Central memory CD8-positive, alpha-beta T cell (primary cell): ENCODE results near the gene POU3F3.
A peak's percentile ranks its signal among the peaks of the same experiment; 100 is the strongest.

ENCODE experiments used
- ATAC-seq: fragments of 150-1000 bp; cut with Tn5 transposase; replicated peaks from 2 replicates; pipeline ENCODE4 v1.10.0; 2022; ENCODE audit warnings: mild to moderate bottlenecking, moderate FRiP score, moderate number of reproducible peaks; ENCODE audit not compliant: poor library complexity, severe bottlenecking; ENCODE audit errors: extremely low read depth
- DNase-seq, 2 donors: peaks; one replicate each; pipeline ENCODE4 v3.0.0; 2021; ENCODE audit warnings: low spot score in 2 of 2
- H3K27ac Mint-ChIP-seq: one replicate; pipeline ENCODE4 v1.8.0; 2022; ENCODE audit warnings: low read depth, mild to moderate bottlenecking, moderate library complexity, mixed read lengths
- H3K27me3 Mint-ChIP-seq: one replicate; pipeline ENCODE4 v1.8.0; 2022; ENCODE audit warnings: mixed read lengths
- H3K36me3 Mint-ChIP-seq: one replicate; pipeline ENCODE4 v1.8.0; 2022; ENCODE audit warnings: mild to moderate bottlenecking, moderate library complexity, mixed read lengths; ENCODE audit not compliant: insufficient read depth
- H3K4me1 Mint-ChIP-seq: one replicate; pipeline ENCODE4 v1.8.0; 2022; ENCODE audit warnings: mixed read lengths
- H3K4me3 Mint-ChIP-seq: one replicate; pipeline ENCODE4 v1.8.0; 2022; ENCODE audit warnings: mild to moderate bottlenecking, moderate library complexity, mixed read lengths
- H3K9me3 Mint-ChIP-seq: one replicate; pipeline ENCODE4 v1.8.0; 2022; ENCODE audit warnings: mixed read lengths

POU3F3 gene

DNA sequence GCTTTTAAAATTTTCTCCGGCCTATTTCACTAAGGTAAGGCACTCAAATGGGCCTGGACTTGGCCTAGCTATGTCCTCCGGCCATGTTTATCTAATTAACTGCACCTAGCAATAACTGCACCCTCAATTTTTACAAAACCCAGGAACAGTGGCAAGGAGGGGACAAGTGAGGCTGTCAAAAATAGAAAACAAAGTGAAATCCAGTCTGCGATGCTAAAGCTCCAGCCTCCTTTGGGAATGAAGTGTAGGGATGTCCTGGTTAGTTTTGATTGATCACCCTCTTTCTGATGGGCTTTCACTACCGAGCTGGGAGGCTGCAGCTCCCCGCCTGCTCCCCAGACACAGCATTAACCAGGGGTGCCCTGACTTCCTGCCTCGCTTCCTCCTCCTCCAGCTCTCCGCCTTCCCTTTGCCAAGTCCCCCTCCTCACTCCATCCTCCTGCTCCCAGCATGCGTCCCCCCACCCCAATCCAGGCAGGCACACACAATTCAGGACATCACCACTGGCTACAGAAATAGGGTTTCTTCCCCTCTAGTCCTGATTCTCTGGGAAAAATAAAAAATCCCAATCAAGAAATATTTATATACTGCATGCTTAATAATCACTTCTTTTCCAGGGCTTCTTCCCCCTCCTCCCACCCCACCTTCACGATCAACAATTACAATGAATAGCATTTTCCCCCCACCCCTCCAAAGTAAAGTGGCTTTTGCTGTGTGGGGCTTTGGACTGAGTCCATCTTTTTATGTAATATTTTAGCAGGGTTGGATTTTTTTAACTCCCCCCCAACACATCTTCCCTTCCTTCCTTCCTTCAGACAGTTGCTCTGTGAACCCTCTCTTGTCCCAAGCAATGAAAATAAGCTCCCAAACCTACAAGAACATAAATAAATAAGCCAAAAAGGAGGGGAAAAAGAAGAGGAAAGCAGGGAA, 3.3 kb upstream of the POU3F3 start:
- no peaks in the 10 kb centered on the region for H3K9me3 Mint-ChIP-seq
- H3K36me3 Mint-ChIP-seq = peaks cover 10% of the 10 kb centered on the region
- ATAC-seq = no peak
- H3K27me3 Mint-ChIP-seq = peaks cover 94% of the 10 kb centered on the region
- H3K27ac Mint-ChIP-seq = no peak overlapping the region
- peaks cover 29% of the 10 kb centered on the region for H3K4me1 Mint-ChIP-seq
- H3K4me3 Mint-ChIP-seq = no peak overlapping the region
- DNase-seq = no peak

DNA sequence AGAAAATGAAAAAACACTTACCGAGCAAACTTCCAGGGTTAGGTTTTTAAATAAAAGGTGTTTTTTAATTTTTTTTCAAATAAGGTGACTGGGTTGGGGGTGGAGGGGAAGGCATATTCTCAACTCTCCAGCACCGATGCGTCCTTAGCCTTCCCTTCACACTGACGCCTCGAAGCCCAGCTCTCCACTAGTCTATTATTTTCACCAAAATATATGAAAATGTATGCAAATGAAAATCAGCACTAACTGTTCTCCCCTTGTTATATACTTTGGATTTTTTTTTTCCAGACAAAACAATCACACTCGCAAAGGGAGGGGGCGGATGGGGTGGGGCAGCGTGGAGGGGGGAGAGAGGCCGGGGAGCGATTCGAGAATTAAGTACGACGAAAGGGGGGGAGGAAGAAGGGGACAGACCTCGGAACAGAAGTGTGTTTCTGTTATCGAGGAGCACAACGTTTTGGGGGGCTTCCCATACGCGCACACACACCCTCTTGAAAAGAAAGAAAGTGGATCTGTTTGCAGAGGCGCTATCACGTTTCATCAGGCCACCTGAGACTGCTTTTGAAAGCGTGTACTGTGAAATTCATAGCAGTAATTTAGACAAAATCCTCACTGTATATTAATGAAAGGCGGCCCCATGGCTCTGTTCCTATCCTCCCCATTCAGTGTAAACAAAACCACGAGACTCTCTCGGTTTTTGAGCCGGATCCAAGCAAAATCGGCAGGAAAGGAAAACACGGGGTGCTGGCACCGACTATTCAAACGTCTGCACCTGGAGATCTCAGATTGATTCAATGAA, 2.4 kb upstream of the POU3F3 start:
- DNase-seq = no peak
- Mint-ChIP-seq H3K27me3 (peaks cover 86% of the 10 kb centered on the region), H3K4me1 (peaks cover 29% of the 10 kb centered on the region), H3K36me3 (peaks cover 11% of the 10 kb centered on the region), H3K9me3 (no peaks in the 10 kb centered on the region), H3K4me3 (peak overlapping the region; percentile 78), H3K27ac (no peak overlapping the region)
- no peak for ATAC-seq

DNA sequence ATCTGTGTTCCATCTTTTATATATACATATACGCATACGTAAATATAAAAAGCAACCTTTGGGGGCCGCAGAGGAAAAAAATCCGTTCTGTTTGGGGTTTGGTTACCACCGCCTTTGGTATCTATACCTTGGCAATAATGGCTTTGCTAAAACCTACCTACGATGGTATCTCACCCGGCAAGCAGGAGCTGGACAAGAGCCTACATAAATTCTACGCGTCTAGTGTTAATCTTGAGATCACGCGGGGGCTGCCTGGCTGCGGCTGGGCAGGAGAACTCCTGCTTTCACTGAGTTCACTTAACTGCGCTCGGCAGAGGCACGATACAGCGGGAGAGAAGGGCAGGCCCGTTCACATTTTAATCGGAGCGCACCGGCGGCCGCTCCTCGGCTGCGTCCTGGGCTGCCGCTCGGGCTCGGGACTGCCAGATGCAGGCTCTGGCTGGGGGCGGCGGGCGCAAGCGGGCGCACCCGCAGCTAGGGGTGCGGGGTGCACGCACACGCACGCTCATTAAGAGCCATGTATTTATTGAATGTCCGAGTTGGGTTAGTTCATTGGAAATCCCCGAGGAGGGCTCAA, 1.7 kb upstream of the POU3F3 start:
- peaks cover 84% of the 10 kb centered on the region for H3K27me3 Mint-ChIP-seq
- H3K36me3 Mint-ChIP-seq = peaks cover 13% of the 10 kb centered on the region
- peak overlapping the region; percentile 78 for H3K4me3 Mint-ChIP-seq
- H3K4me1 Mint-ChIP-seq = peaks cover 31% of the 10 kb centered on the region
- no peak for DNase-seq
- H3K27ac Mint-ChIP-seq = no peak overlapping the region
- ATAC-seq = no peak
- H3K9me3 Mint-ChIP-seq = no peaks in the 10 kb centered on the region

DNA sequence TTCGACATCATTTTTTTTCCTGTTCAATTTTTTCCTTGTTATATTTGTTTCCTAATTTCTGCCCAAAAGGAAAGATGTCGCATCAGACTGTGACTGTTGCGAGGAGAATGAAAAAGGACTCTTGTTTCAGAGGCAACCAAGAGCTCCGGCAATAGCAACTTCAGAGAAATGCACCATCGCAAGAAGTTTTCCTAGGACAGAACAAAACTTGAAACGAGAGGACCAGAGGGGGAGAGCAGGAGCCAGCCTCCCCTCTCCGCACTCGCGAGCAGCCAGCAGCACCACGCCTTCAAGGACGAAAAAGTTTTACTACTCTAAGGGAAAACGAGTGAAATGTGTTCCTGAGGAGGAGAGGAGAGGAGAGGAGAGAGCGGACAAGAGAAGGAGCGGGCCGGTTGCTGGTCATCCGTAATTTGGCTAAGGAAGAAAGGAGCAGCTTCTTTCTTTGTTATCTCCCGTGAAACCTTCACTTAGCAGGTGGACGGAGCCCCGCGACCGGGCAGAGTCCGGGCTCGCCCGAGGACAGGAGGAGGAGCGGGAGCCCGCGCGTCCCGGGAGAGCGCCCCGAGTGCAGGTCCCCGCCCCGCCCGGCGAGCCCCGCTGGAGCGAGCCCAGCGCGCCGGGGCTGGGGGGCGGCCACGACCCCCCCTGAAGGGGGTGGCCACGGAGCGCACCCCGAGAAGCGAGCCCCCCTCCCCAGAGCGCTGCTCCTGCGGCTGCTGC, 744 bp downstream of the POU3F3 start:
- peaks cover 13% of the 10 kb centered on the region for H3K36me3 Mint-ChIP-seq
- H3K27ac Mint-ChIP-seq = peak overlapping the region; percentile 82
- peaks cover 6% of the 10 kb centered on the region for H3K9me3 Mint-ChIP-seq
- DNase-seq (no peak), ATAC-seq (no peak)
- peak overlapping the region; percentile 78 for H3K4me3 Mint-ChIP-seq
- peaks cover 84% of the 10 kb centered on the region for H3K27me3 Mint-ChIP-seq
- H3K4me1 Mint-ChIP-seq = peaks cover 37% of the 10 kb centered on the region

DNA sequence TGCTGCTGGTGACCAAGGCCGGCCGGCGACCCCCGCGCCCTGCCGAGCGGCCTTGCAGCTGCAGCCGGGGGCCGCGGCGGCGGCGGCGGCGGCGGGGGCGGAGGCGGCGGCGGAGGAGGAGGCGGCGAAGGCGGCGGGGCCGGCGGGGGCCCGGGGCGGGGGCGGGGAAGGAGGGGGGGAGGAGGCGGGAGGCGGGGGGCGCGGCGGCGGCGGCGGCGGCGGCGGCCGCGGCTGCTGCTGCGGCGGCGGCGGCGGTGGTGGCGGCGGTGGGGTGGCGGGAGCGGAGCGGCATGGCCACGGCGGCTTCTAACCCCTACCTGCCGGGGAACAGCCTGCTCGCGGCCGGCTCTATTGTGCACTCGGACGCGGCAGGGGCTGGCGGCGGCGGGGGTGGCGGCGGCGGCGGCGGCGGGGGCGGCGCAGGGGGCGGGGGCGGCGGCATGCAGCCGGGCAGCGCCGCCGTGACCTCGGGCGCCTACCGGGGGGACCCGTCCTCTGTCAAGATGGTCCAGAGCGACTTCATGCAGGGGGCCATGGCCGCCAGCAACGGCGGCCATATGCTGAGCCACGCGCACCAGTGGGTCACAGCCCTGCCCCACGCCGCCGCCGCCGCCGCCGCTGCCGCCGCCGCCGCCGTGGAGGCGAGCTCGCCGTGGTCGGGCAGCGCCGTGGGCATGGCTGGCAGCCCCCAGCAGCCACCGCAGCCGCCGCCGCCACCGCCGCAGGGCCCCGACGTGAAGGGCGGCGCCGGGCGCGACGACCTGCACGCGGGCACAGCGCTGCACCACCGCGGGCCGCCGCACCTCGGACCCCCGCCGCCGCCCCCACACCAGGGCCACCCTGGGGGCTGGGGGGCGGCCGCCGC, 1.5 kb downstream of the POU3F3 start:
- H3K27me3 Mint-ChIP-seq = peaks cover 84% of the 10 kb centered on the region
- peak overlapping the region; percentile 82 for H3K27ac Mint-ChIP-seq
- H3K9me3 Mint-ChIP-seq = peaks cover 6% of the 10 kb centered on the region
- ATAC-seq (no peak), DNase-seq (no peak)
- H3K4me1 Mint-ChIP-seq = peaks cover 37% of the 10 kb centered on the region
- H3K36me3 Mint-ChIP-seq = peaks cover 13% of the 10 kb centered on the region
- no peak overlapping the region for H3K4me3 Mint-ChIP-seq

DNA sequence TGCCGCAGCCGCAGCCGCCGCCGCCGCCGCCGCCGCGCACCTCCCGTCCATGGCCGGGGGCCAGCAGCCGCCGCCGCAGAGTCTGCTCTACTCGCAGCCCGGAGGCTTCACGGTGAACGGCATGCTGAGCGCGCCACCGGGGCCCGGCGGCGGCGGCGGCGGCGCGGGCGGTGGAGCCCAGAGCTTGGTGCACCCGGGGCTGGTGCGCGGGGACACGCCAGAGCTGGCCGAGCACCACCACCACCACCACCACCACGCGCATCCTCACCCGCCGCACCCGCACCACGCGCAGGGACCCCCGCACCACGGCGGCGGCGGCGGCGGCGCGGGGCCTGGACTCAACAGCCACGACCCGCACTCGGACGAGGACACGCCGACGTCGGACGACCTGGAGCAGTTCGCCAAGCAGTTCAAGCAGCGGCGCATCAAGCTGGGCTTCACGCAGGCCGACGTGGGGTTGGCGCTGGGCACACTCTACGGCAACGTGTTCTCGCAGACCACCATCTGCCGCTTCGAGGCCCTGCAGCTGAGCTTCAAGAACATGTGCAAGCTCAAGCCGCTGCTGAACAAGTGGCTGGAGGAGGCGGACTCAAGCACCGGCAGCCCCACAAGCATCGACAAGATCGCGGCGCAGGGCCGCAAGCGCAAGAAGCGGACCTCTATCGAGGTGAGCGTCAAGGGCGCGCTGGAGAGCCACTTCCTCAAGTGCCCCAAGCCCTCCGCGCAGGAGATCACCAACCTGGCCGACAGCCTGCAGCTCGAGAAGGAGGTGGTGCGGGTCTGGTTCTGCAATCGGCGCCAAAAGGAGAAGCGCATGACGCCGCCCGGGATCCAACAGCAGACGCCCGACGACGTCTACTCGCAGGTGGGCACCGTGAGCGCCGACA, 2.4 kb downstream of the POU3F3 start:
- ATAC-seq = peak; percentile 20
- no peak overlapping the region for H3K27ac Mint-ChIP-seq
- peaks cover 83% of the 10 kb centered on the region for H3K27me3 Mint-ChIP-seq
- no peak for DNase-seq
- no peak overlapping the region for H3K4me3 Mint-ChIP-seq
- peaks cover 37% of the 10 kb centered on the region for H3K4me1 Mint-ChIP-seq
- H3K36me3 Mint-ChIP-seq = peaks cover 14% of the 10 kb centered on the region
- H3K9me3 Mint-ChIP-seq = peaks cover 6% of the 10 kb centered on the region

DNA sequence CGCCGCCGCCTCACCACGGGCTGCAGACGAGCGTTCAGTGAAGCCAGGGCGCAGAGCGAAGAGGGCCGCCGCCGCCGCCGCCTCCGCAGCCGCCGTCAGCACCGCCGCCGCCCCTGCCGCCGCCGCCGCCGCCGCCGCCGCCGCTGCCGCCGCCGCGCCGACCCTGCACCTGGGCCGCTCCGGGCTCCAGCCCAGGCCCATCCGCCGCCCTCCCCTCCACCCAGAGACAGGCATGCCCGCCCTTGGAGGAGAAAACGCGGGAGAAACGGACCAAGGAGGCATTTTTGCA, 3.0 kb downstream of the POU3F3 start:
- no peak for DNase-seq
- H3K27ac Mint-ChIP-seq = no peak overlapping the region
- H3K36me3 Mint-ChIP-seq = peaks cover 16% of the 10 kb centered on the region
- peaks cover 6% of the 10 kb centered on the region for H3K9me3 Mint-ChIP-seq
- peaks cover 83% of the 10 kb centered on the region for H3K27me3 Mint-ChIP-seq
- peak; percentile 37 for ATAC-seq
- H3K4me3 Mint-ChIP-seq = peak overlapping the region; percentile 56
- peaks cover 33% of the 10 kb centered on the region for H3K4me1 Mint-ChIP-seq

DNA sequence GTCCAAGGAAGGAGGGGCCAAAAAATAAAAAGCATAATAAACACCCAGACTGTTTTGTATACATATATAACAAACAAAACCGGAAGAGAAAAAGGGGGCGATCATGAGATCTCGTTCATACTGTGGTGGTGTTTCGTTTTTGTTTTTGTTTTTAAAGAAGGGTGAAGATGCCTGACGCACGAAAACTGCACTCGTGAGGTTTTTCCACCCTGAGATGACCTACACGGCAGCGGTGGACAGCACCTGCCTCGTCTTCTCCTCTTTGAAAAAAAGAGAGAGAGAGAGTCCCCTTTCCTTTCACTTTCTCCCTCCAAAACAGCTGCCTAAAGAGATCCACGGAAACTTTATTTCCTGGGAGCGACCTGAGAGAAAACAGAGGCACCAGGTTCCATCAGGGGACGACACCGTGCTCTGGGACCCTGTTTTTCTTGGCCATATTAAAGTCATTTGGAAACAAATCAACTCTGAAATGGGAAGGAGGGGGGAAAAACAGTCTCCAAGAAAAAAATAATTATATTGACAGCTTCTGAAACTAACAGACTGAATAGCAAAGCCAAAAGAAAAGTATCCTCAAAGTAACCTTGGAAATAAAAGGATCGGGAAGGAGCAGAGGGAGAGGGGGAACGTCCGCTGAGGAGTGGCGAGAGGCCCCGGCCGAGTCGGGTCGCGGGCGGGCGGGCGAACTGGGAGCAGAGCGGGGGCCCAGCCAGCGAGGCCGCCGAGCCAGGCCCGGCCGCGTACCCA, 3.5 kb downstream of the POU3F3 start:
- no peak for ATAC-seq
- Mint-ChIP-seq H3K27me3 (peaks cover 83% of the 10 kb centered on the region), H3K4me1 (peaks cover 28% of the 10 kb centered on the region), H3K36me3 (peaks cover 14% of the 10 kb centered on the region), H3K9me3 (peaks cover 6% of the 10 kb centered on the region), H3K27ac (no peak overlapping the region), H3K4me3 (peak overlapping the region; percentile 56)
- DNase-seq = no peak

DNA sequence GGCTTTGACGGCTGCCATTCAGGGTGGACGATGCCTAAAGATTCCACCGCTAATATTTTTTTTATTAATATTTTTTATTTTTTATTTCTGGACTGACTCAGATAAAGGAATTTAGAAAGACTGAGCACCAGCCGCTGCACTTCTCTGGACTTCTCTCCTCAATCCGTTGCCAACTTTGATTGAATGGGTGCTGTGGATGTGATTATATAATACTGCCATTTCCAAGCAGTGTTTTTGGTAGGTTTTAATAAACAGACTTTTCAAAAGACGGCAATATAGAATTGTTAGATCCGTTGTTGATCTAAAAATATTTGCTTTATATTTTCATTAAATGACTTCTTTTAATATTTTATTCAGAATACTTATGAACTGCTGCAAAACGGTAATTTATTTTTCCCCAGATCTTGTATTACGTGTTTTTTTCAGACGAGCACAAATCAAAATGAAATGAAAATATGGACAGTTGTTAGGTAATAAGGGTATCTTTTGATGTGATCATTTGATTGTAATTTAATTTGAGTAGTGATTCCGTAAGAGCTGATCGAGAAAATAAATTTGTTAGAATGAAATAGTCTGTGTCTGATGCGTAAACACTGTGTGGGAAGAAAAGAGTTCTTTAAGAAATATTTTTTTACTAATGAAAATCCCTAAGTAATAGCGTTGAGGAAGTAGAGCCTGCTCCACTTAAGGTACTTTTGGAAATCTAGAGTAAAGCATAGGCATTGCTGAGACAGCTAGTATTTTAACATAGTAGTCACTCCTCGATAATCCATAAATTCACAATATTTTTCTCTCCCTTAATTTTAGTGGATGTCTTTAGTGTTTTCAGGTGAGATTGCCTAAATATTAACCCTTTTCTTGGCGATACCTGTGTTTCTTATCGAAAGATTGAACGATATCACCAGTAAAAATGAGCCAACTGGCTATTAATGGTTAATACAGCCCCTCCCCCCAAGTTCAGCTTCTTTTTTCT, 4.4 kb downstream of the POU3F3 start:
- Mint-ChIP-seq H3K27ac (peak overlapping the region; percentile 9), H3K27me3 (peaks cover 83% of the 10 kb centered on the region), H3K4me3 (peak overlapping the region; percentile 33), H3K4me1 (peaks cover 21% of the 10 kb centered on the region), H3K36me3 (peaks cover 12% of the 10 kb centered on the region), H3K9me3 (peaks cover 6% of the 10 kb centered on the region)
- no peak for ATAC-seq
- DNase-seq = no peak

DNA sequence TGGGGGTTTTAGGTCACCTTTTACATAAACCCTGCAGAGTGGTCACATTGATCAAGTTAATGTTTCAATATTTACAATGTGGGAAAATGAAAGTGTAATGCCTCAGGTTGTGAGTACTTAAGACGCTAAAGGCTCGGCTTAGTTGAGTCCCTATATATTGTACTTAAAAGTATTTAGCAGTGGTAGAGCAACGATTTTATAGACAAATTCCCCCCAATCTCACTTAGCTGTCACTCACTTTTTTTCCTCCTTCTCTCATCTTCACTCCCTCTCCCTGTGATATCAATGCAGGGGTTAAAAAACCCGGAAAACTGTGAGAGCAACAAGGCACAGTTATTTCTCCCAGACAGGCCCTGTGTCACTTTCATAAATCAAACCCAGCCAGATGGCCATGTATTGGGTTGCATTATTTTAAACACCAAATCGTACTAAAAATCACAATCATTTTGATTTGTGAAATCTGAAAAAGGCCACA, 5.4 kb downstream of the POU3F3 start:
- peaks cover 10% of the 10 kb centered on the region for H3K36me3 Mint-ChIP-seq
- peaks cover 6% of the 10 kb centered on the region for H3K9me3 Mint-ChIP-seq
- ATAC-seq = no peak
- H3K4me1 Mint-ChIP-seq = peaks cover 13% of the 10 kb centered on the region
- H3K4me3 Mint-ChIP-seq = no peak overlapping the region
- no peak overlapping the region for H3K27ac Mint-ChIP-seq
- H3K27me3 Mint-ChIP-seq = peaks cover 83% of the 10 kb centered on the region
- no peak for DNase-seq
